Effector memory CD4-positive, alpha-beta T cell (primary cell): Measurements from ENCODE around the gene NDUFA12.
"Not testable (repeated sequence)": the region's sequence is repeated elsewhere in the genome, so short reads cannot be mapped to it uniquely, and the experiment has no call there.

Experiments
- DNase-seq, 3 donors: peaks; one replicate each; pipeline ENCODE4 v3.0.0-alpha.2; 2020
- H3K27ac ChIP-seq: 2 replicates; pipeline ENCODE4 v1.7.0; 2013; ENCODE audit warnings: mild to moderate bottlenecking, low read length, moderate library complexity; ENCODE audit not compliant: insufficient read depth, poor library complexity, severe bottlenecking
- H3K27me3 ChIP-seq: replicated peaks from 2 replicates; pipeline ENCODE4 v1.7.0; 2013; ENCODE audit warnings: mild to moderate bottlenecking, low read length; ENCODE audit not compliant: insufficient read depth, control insufficient read depth, poor library complexity, severe bottlenecking
- H3K36me3 ChIP-seq: 2 replicates; pipeline ENCODE4 v1.7.0; 2013; ENCODE audit warnings: mild to moderate bottlenecking, low read length, moderate library complexity; ENCODE audit not compliant: control insufficient read depth, insufficient read depth
- H3K4me1 ChIP-seq: 2 replicates; pipeline ENCODE4 v1.7.0; 2013; ENCODE audit warnings: low read length, mild to moderate bottlenecking; ENCODE audit not compliant: control insufficient read depth, insufficient read depth, poor library complexity, severe bottlenecking
- H3K4me3 ChIP-seq: 2 replicates; pipeline ENCODE4 v1.7.0; 2013; ENCODE audit warnings: low read length, low read depth, mild to moderate bottlenecking; ENCODE audit not compliant: insufficient read depth, poor library complexity, severe bottlenecking
- H3K9me3 ChIP-seq: 2 replicates; pipeline ENCODE4 v1.7.0; 2013; ENCODE audit warnings: mild to moderate bottlenecking, low read length, moderate library complexity; ENCODE audit not compliant: control insufficient read depth

Gene NDUFA12

DNA sequence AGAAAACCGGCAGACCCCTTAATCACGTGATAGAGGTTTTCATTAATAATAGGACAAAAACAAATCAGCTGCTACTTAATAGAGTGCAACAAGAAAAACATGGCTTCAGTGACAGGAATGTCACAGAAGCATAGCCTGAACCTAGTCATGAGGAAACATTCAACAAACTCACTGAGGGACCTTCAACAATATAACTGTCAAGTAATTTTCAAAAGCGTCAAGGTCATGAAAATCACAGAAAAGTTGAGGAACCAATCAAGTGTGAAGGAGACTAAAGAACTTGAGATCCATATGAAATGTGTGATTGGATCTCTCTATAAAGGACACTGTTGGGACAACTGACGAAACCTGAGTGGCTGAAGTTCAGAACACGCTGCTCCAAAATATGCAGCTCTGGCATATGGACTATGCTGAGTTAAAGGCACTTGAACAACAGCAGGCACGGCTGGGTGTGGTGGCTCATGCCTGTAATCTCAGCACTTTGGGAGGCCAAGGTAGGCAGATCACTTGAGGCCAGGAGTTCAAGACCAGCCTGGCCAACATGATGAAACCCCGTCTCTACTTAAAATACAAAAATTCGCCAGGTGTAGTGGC is 16.3 kb downstream of the NDUFA12 start:
- Histone ChIP-seq H3K4me3 (no peak overlapping the region), H3K27me3 (no peaks in the 10 kb centered on the region), H3K36me3 (peaks cover 6% of the 10 kb centered on the region), H3K9me3 (no peaks in the 10 kb centered on the region), H3K27ac (peak overlapping the region; percentile 44), H3K4me1 (peaks cover 18% of the 10 kb centered on the region)
- no peak for DNase-seq

DNA sequence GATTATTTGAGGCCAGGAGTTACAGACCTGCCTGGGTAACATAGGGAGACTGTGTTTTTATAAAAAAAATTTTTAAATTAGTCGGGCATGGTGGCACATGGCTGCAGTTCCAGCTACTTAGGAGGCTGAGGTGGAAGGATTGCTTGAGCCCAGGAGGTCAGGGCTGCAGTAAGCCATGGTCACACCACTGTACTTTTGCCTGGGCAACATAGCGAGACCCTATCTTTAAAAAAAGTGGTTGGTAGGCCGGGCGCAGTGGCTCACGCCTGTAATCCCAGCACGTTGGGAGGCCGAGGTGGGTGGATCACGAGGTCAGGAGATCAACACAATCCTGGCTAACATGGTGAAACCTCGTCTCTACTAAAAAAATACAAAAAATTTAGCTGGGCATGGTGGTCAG is 18.4 kb downstream of the NDUFA12 start:
- H3K4me1 ChIP-seq = peaks cover 18% of the 10 kb centered on the region
- not testable (repeated sequence) for DNase-seq, H3K27ac ChIP-seq, H3K4me3 ChIP-seq, H3K36me3 ChIP-seq, H3K9me3 ChIP-seq, H3K27me3 ChIP-seq

DNA sequence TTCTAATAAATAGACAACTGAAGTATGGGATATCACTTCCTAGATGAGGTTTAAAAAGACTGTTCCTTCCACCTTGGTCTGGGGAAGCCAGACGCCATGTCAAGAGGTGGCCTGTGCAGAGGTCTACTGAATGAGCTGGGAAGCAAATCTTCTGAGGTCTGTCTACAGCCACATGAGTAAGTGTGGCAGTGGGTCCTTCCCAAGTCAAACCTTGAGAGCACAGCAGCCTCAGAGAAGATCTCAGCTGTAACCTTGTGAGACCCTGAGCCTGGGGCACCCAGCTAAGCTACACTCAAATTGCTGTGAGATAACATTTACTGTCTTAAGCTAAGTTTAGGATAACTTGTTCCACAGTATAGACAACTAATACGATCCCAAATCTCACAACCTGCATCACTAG is 20.2 kb downstream of the NDUFA12 start:
- no peak for DNase-seq
- H3K4me1 ChIP-seq = peaks cover 10% of the 10 kb centered on the region
- H3K27me3 ChIP-seq = no peaks in the 10 kb centered on the region
- no peak overlapping the region for H3K27ac ChIP-seq
- no peaks in the 10 kb centered on the region for H3K9me3 ChIP-seq
- no peak overlapping the region for H3K4me3 ChIP-seq
- H3K36me3 ChIP-seq = no peaks in the 10 kb centered on the region

DNA sequence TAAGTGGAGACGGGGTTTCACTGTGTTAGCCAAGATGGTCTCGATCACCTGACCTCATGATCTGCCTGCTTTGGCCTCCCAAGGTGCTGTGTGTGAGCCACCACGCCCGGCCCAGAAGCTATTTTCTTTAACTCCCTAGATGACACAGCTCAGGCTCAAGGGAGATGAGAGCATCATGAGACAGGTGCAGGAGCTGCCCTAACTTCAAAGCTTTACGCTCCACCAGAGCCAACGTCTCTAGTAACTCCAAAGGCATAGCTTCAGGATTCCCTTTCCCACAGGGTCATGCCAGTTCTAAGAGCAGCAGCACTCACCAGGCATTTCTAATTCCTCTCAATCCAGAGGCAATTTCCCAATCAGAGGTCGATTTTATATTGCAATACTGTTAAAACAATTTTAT is 21.0 kb downstream of the NDUFA12 start:
- Histone ChIP-seq H3K9me3 (no peaks in the 10 kb centered on the region), H3K36me3 (no peaks in the 10 kb centered on the region), H3K4me1 (peaks cover 10% of the 10 kb centered on the region), H3K4me3 (no peak overlapping the region), H3K27me3 (no peaks in the 10 kb centered on the region), H3K27ac (no peak overlapping the region)
- DNase-seq = no peak

DNA sequence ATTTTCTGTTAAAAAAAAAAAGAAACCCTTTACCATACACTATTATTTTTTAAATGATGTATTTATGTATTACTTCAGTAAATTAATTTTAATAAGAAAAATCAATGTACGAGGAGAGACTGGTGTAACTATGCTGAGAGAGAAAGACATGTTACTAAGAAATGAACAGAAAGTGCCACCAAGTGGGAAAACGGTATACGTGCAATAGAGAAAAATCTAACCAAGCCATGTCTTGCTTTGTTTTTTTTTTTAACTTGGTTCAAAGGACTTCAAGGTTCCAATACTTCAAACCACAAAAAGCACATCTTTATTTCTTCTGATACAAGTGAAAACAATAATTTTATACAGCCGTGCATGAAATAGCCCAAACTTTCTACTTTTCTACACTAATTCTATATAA is 22.9 kb downstream of the NDUFA12 start:
- no peaks in the 10 kb centered on the region for H3K27me3 ChIP-seq
- no peaks in the 10 kb centered on the region for H3K9me3 ChIP-seq
- no peak overlapping the region for H3K27ac ChIP-seq
- H3K4me3 ChIP-seq = no peak overlapping the region
- H3K4me1 ChIP-seq = peaks cover 4% of the 10 kb centered on the region
- no peaks in the 10 kb centered on the region for H3K36me3 ChIP-seq
- no peak for DNase-seq

DNA sequence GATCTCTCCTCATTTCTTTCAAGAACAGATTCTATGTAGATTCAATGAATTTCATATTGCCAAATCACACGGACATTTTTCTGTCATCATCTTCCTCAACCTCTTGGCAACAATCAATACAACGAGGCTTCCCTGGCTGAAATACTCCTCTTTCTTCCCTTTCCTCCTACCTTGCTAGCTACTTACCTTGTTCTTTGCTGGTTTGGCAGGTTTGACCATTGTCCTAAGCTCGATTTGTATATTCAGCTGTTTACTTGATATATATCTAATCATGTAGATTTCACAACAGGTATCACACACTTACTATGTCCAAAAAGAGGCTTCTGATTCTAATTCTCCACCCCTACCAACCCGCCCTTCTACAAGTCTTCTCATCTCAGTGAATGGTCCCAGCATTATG is 23.6 kb downstream of the NDUFA12 start:
- H3K4me3 ChIP-seq = no peak overlapping the region
- H3K9me3 ChIP-seq = no peaks in the 10 kb centered on the region
- no peaks in the 10 kb centered on the region for H3K36me3 ChIP-seq
- no peak overlapping the region for H3K27ac ChIP-seq
- H3K4me1 ChIP-seq = peaks cover 4% of the 10 kb centered on the region
- no peaks in the 10 kb centered on the region for H3K27me3 ChIP-seq
- no peak for DNase-seq

DNA sequence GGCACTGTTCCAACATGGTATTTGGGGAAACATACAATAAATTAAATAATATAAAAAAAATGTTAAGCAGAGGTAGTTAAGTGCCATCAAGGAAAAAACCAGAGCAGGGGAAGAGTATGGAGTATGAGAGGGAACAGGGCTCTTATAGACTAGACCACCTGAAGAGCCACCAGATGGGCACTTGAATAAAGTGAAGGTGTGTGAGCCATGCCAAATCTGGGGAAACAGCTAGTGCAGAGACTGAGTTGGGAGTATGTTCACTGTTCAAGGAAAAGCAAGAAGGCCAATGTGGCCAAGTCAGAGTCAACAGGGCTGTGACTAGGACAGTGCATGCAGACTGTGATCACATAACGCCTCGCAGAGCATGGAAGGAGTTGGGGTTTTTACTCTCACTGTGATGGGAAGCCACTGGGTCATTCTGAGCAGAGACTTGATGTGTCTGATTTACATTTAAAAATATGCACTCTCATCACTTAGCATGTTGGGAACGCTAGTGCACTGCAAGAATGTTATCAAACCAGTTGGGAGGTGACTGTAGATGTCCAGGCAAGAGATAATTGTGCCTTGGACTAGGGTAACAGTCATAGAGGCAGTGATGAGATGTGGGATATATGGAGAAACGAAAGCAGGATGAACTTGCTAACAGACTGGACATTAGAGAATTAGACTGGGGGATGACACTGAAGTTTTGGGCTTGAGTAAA is 25.6 kb downstream of the NDUFA12 start:
- Histone ChIP-seq H3K27ac (no peak overlapping the region), H3K4me1 (peaks cover under 1% of the 10 kb centered on the region), H3K27me3 (no peaks in the 10 kb centered on the region)

DNA sequence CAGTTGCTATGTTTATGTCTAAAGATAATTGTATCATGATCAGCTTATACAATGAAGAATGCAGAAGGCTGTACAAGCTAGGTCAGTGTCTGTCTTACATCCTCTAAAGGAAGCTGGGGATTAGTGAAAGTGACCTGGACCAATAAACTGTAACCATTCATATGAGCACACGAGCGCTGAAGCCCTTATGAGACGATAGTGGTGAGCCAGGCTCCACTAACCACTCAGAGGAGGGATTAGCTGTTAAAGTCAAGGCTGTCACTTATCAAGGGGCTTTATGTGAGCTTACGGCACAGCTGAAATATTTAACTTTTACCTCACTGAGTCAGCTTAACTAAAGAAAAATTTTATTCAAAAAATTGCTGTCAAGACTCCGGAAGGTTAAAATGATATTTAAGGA is 30.3 kb downstream of the NDUFA12 start:
- H3K9me3 ChIP-seq = no peaks in the 10 kb centered on the region
- DNase-seq = no peak
- no peaks in the 10 kb centered on the region for H3K27me3 ChIP-seq

More for the DNA sequence above, 25.6 kb downstream of the NDUFA12 start:
- DNase-seq = no peak
- Histone ChIP-seq H3K9me3 (no peaks in the 10 kb centered on the region), H3K36me3 (no peaks in the 10 kb centered on the region), H3K4me3 (no peak overlapping the region)

DNA sequence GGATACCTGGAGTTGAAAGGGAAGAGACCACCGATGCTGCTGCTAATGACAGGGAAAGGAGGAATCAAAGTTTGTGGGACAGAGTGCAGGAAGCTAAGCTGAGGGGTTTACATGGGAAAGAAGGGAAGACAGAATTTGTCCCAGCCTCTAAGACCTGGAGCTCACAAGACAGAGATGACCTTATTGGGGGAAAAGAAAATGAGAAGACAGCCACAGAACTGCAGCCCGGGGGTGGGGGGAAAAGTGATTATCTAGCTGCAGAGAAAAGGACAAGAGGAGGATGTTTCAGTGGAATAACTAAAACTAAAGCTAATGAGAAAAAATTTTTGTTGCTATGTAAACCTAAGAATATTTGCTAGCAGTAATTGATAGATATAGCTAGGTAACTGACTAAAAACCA is 30.7 kb downstream of the NDUFA12 start:
- no peak overlapping the region for H3K4me3 ChIP-seq
- H3K9me3 ChIP-seq = no peaks in the 10 kb centered on the region
- H3K36me3 ChIP-seq = peaks cover 17% of the 10 kb centered on the region
- no peaks in the 10 kb centered on the region for H3K27me3 ChIP-seq
- no peaks in the 10 kb centered on the region for H3K4me1 ChIP-seq
- no peak for DNase-seq
- no peak overlapping the region for H3K27ac ChIP-seq

More for the DNA sequence above, 30.3 kb downstream of the NDUFA12 start:
- Histone ChIP-seq H3K36me3 (peaks cover 17% of the 10 kb centered on the region), H3K27ac (no peak overlapping the region), H3K4me1 (no peaks in the 10 kb centered on the region), H3K4me3 (no peak overlapping the region)

DNA sequence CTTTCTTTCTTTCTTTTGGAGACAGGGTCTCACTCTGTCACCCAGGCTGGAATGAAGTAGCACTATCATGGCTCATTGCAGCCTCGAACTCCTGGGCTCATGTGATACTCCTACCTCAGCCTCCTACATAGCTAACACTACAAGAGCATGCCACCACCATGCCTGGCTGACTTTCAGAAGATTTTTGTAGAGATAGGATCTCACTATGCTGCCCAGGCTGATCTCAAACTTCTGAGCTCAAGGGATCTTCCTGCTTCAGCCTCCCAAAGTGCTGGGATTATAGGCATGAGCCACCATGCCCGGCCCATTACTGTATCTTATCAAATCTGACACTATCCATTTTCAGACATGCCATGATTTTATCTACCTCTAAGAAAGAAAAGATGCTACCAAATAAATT is 31.6 kb downstream of the NDUFA12 start:
- Histone ChIP-seq H3K27ac (no peak overlapping the region), H3K4me1 (no peaks in the 10 kb centered on the region), H3K36me3 (peaks cover 17% of the 10 kb centered on the region), H3K4me3 (no peak overlapping the region), H3K27me3 (no peaks in the 10 kb centered on the region), H3K9me3 (no peaks in the 10 kb centered on the region)
- DNase-seq = no peak
